Measurements from ENCODE around the gene DIP2C. TPM values are rescaled to one million over a fixed set of nuclear protein-coding genes. Genes with fewer than 3 reads are reported as not detected.

The DIP2C gene
- total RNA-seq, 2 donors from 2014 or later, result 13.0 to 13.7 TPM

- H3K27me3 Mint-ChIP-seq (ENCODE audit: insufficient read depth), result no peaks in the 10 kb centered on the region
- DNase-seq, result no peak
- Histone ChIP-seq H3K27ac (ENCODE audit: low read depth, low read length) (no peak overlapping the region), H3K4me3 (ENCODE audit: low read length) (no peak overlapping the region), H3K4me1 (ENCODE audit: control insufficient read depth, insufficient read depth, low read length) (no peaks in the 10 kb centered on the region), H3K9me3 (ENCODE audit: control insufficient read depth, low read length) (no peaks in the 10 kb centered on the region), H3K36me3 (ENCODE audit: control insufficient read depth, insufficient read depth, low read length) (no peaks in the 10 kb centered on the region), H3K27me3 (ENCODE audit: control insufficient read depth, insufficient read depth, low read length, poor library complexity, severe bottlenecking) (no peaks in the 10 kb centered on the region), H3K9ac (ENCODE audit: extremely low read depth, low read length, poor library complexity, severe bottlenecking) (no peak overlapping the region)
- no peaks in the 10 kb centered on the region for H3K9me3 Mint-ChIP-seq
- TF ChIP-seq CTCF (conservative IDR thresholded peaks at IDR 0.05), result no peak
- H3K4me1 Mint-ChIP-seq, result peaks cover 5% of the 10 kb centered on the region
- WGBS, 2 experiments (ENCODE audit: insufficient coverage in 1 of 2, insufficient read length in 1 of 2), result 94 to 100% methylated on average over 11 to 13 of the region's 13 CpGs
- H3K27ac Mint-ChIP-seq, result no peak overlapping the region
- H3K4me3 Mint-ChIP-seq, result no peak overlapping the region
- no peaks in the 10 kb centered on the region for H3K36me3 Mint-ChIP-seq (ENCODE audit: low read depth)
Measured at GRCh38 chr10:541041-541440, 148.4 kb downstream of the DIP2C start.

- Histone ChIP-seq H3K9me3 (ENCODE audit: control insufficient read depth, low read length) (no peaks in the 10 kb centered on the region), H3K36me3 (ENCODE audit: control insufficient read depth, insufficient read depth, low read length) (no peaks in the 10 kb centered on the region), H3K4me1 (ENCODE audit: control insufficient read depth, insufficient read depth, low read length) (no peaks in the 10 kb centered on the region), H3K9ac (ENCODE audit: extremely low read depth, low read length, poor library complexity, severe bottlenecking) (no peak overlapping the region), H3K4me3 (ENCODE audit: low read length) (no peak overlapping the region), H3K27ac (ENCODE audit: low read depth, low read length) (no peak overlapping the region), H3K27me3 (ENCODE audit: control insufficient read depth, insufficient read depth, low read length, poor library complexity, severe bottlenecking) (no peaks in the 10 kb centered on the region)
- TF ChIP-seq CTCF (conservative IDR thresholded peaks at IDR 0.05), result no peak
- Mint-ChIP-seq H3K27ac (no peak overlapping the region), H3K36me3 (ENCODE audit: low read depth) (no peaks in the 10 kb centered on the region), H3K4me3 (no peak overlapping the region), H3K27me3 (ENCODE audit: insufficient read depth) (no peaks in the 10 kb centered on the region), H3K4me1 (peaks cover 5% of the 10 kb centered on the region), H3K9me3 (no peaks in the 10 kb centered on the region)
- WGBS, 2 experiments (ENCODE audit: insufficient coverage in 1 of 2, insufficient read length in 1 of 2), result 94 to 95% methylated on average over 8 to 9 of the region's 9 CpGs
- DNase-seq, result no peak
Measured at GRCh38 chr10:538895-539294, 150.6 kb downstream of the DIP2C start.

- Mint-ChIP-seq H3K4me1 (peaks cover 2% of the 10 kb centered on the region), H3K27ac (no peak overlapping the region), H3K4me3 (no peak overlapping the region), H3K36me3 (ENCODE audit: low read depth) (no peaks in the 10 kb centered on the region), H3K9me3 (no peaks in the 10 kb centered on the region), H3K27me3 (ENCODE audit: insufficient read depth) (no peaks in the 10 kb centered on the region)
- Histone ChIP-seq H3K4me1 (ENCODE audit: control insufficient read depth, insufficient read depth, low read length) (no peaks in the 10 kb centered on the region), H3K27ac (ENCODE audit: low read depth, low read length) (no peak overlapping the region), H3K27me3 (ENCODE audit: control insufficient read depth, insufficient read depth, low read length, poor library complexity, severe bottlenecking) (no peaks in the 10 kb centered on the region), H3K9me3 (ENCODE audit: control insufficient read depth, low read length) (no peaks in the 10 kb centered on the region), H3K4me3 (ENCODE audit: low read length) (no peak overlapping the region), H3K9ac (ENCODE audit: extremely low read depth, low read length, poor library complexity, severe bottlenecking) (no peak overlapping the region), H3K36me3 (ENCODE audit: control insufficient read depth, insufficient read depth, low read length) (no peaks in the 10 kb centered on the region)
- no peak for TF ChIP-seq CTCF (conservative IDR thresholded peaks at IDR 0.05)
- WGBS, 2 experiments (ENCODE audit: insufficient coverage in 1 of 2, insufficient read length in 1 of 2), result 91 to 100% methylated on average over 3 to 5 of the region's 5 CpGs
- no peak for DNase-seq
Measured at GRCh38 chr10:536935-537334, 152.5 kb downstream of the DIP2C start.
